Middle frontal gyrus (tissue), 1 donor: Measurements from ENCODE around the gene MLPH.
A peak's percentile ranks its signal among the peaks of the same experiment; 100 is the strongest.
"Not testable (repeated sequence)": the region's sequence is repeated elsewhere in the genome, so short reads cannot be mapped to it uniquely, and the experiment has no call there.

Experiments used
- DNase-seq: peaks from one replicate; pipeline ENCODE4 v3.0.0-alpha.2; 2015; ENCODE audit warnings: low spot score; ENCODE audit errors: extremely low spot score

Gene MLPH

DNA sequence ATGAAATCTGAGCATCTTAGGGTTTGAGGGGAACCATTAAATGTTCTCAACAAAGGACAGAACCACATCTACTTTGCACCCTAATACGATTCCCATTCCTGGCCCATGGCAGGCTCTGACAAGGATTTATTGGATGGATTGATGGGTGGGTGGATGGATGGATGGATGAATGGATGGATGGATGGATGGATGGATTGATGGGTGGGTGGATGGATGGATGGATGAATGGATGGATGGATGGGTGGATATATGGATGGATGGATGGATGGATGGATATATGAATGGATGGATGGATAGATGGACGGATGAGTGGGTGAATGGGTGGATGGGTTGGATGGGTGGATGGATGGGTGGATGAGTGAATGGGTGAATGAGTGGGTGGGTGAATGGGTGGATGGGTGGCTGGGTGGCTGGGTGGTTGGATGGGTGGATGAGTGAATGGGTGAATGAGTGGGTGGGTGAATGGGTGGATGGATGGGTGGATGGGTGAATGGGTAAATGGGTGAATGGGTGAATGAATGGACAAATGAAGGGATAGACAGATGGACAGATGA lies 29.6 kb upstream of the MLPH start:
- DNase-seq = no peak

DNA sequence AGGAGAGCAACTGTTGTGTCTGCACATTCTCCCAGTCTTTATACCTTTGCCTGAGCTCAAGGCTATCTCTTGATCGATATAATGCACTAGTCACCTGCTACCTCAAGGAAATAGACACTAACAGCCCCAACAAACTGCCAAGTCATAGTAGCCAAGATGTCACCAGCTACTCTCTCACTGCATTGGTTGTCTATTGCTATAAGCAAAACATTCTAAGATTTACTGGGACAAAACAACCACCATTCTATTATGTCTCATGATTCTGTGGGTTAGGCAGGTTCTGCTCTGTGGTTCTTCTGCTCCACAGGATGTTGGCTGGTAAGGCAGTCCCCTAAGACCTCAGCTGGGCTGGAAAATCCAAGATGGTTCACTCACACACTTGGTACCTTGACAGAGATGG lies 28.5 kb upstream of the MLPH start:
- DNase-seq = no peak

GRCh38 chr2:237459226-237459625 lies 27.8 kb upstream of the MLPH start:
- no peak for DNase-seq

- DNase-seq = no peak
Measured at GRCh38 chr2:237459741-237460174, 27.3 kb upstream of the MLPH start.

DNA sequence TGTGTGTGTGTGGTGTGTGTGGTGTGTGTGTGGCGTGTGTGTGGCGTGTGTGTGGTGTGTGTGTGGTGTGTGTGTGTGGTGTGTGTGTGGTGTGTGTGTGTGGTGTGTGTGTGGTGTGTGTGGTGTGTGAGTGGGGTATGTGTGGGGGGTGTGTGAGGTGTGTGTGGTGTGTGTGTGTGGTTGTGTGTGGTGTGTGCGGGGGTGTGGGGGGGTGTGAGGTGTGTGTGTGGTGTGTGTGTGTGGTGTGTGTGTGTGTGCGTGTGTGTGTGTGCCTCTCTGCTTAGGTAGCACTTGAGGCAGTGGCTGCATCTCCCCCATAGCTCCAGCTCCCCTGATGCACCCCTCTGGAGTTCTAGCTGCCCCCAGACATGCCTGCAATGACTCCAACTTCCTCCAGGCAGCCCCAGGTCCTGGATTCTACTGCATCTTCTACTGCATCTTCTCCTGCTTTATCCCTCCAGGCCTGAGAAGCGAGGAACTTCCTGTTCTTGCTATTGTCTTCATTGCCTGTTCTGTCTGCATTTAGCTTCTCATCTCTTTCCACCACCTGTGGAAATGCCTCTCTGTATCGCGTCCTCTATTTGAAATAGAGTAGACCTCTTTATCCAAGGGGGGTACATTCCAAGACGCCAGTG lies 22.2 kb upstream of the MLPH start:
- DNase-seq = no peak

DNA sequence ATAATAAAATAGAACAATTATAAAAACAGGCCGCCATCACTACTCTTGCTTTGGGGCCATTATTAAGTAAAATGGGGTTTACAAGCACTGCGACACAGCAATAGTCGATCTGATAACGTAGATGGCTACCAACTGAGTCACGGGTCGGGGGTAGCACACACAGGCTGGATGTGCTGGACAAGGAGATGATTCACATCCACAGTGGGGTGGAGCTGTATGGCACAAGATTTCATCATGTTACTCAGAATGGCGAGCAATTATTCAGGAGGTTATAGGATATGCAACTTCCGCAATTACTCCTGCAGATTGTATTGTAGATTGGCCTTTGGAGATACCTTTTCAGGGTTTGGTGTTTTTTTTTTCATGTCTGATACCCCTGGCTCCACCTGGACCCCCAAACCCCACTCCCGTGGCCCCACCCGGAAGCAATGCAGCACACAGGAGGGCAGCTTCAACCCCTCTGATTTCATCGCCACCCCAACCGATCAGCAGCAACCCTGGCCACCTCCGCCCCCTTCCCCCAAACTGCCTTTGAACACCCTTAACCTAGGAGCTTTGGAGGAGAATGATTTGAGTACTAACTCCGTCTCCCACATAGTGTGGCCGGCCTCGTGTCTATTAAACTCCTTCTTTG lies 21.4 kb upstream of the MLPH start:
- DNase-seq = no peak

- no peak for DNase-seq
Measured at GRCh38 chr2:237466211-237466610, 20.8 kb upstream of the MLPH start.

- no peak for DNase-seq
Measured at GRCh38 chr2:237467447-237468179, 19.4 kb upstream of the MLPH start.

GRCh38 chr2:237469410-237469809 lies 17.6 kb upstream of the MLPH start:
- not testable (repeated sequence) for DNase-seq

DNA sequence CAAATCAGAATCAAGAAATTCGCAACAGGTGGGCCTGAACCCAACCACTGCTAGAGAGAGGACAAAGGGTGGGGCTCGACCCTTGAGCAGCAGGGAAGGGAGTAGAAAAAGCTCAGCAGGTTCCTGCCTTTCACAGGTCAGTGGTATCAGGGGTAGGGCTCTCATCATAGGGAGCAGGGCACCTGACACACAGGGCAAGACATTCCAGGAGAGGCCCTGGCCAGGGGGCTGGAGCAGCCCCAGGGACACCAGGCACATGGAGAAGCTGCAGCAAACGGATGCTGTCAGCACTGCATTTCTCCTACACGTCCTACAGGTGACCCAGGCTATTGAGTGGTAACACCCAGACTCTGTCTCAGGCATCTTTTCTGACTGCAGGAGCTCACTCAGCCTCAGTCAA lies 17.2 kb upstream of the MLPH start:
- no peak for DNase-seq

- DNase-seq = no peak
Measured at GRCh38 chr2:237470914-237471313, 16.1 kb upstream of the MLPH start.

DNA sequence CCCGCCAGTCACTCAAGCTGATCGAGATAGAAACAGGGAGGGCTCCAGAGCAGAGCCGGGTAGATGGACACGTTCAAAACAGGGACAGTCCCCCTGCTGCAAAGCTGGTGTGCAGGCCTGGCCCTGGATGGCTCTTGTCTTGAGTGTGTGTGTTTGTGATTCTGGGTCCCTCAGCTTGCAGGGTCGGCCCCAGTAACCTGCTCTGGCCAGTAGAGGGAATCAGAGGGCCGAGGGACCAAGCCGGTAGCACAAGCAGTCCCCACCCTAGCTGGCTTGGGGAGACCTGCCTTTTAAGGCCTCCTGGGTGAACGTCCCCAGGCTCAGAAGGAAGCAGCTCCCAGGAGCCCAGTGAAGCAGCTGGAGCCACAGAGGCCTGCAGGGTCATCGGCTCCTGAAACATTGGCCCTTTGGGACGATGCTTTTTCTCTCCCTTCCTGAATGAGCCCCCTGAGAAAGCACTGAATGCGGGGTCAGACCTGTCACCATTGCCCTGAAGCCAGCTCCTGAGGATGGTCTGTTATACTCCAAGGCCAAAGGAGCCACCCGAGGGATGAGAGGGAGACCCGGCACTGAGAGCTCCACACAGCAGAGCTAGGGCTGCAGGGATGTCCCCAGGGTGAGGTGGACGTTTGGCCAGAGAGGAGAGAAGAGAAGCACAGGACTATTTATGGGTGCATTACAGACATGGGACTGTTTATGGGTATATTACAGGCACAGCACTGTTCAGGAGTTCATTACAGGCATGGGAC lies 15.4 kb upstream of the MLPH start:
- no peak for DNase-seq

GRCh38 chr2:237472187-237472712 lies 14.8 kb upstream of the MLPH start:
- DNase-seq = no peak

DNA sequence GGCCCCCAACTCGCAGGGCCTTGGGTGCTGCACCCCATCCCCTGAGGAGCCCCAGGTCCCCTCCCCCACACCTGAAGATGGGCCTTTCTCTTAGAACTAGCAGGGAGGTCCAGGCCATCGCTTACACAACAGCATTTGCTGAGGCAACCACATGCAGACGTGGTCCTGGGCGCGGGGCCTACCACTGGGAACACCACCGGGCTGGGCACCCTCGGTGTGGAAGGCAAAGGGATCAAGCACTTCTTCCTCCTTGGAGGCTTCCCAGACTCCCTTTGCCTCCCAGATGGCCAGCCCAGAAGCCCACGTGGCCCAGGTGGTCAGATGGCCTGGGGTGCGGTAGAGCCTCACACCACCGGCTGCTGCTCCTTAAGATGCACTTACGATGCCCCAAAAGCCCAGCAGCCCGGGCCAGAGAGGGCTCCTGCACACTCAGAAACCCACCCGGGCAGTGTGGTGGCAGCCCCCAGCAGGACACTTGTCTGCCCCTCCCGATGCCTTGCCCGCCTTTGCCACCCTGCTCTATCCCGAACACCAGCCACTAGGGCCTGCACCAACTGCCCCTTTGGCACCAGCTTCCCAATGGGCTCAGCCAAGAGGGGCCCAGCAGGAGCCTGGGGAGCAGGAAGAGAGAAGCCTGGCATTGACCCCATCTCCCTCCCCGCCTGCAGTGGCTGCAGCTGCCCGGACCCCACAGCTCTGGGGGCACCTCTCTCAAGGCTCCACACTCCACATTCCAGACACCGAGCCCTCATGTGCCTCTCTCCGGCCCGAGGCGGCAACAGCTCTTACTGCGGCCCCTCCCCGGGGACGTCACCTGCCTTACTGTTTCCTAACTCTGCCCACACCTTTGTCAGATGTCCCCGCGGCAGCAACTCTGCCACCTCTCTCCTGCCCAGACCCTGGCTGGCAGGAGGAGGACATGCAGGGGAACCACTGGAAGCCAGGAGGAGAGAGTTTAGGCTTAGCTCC lies 13.9 kb upstream of the MLPH start:
- DNase-seq = no peak

GRCh38 chr2:237473878-237474441 lies 13.1 kb upstream of the MLPH start:
- no peak for DNase-seq

DNA sequence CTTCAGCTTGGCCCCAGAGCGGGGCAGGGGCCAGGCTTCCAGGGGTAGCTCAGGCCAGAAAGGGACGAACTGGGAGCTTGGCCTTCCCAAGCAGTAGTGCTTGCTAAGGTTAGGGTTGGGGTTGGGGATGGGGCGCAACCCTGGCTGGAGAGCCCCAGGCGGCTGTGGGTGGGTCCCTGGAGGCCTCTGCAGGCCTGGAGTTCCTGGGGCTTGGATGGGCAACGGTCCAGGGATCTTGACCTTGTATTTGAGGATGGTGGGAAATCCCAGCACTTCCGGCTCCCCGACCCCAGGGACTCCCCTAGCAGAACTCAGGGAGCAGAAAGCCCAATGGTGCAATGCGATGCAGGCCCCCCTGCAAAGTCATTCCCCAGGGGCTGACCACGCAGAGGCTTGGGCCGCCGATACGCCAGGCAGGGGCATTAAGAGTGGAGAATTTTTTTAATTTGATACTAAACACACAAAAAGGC lies 12.6 kb upstream of the MLPH start:
- no peak for DNase-seq

- peak; percentile 38 for DNase-seq
Measured at GRCh38 chr2:237474931-237475703, 11.9 kb upstream of the MLPH start.

- no peak for DNase-seq
Measured at GRCh38 chr2:237475704-237476141, 11.3 kb upstream of the MLPH start.

GRCh38 chr2:237478095-237478494 lies 9.0 kb upstream of the MLPH start:
- no peak for DNase-seq
